Activated effector memory CD4-positive, alpha-beta T cell treated with anti-CD3 and anti-CD28 coated beads, Interleukin-2, amount 50 U/mL, for 16 hours (primary cell): ENCODE data around the gene TCEAL5.
"Not testable (repeated sequence)": the region's sequence is repeated elsewhere in the genome, so short reads cannot be mapped to it uniquely, and the experiment has no call there.

Source experiments
- DNase-seq: peaks from one replicate; pipeline ENCODE4 v3.0.0-alpha.2; 2020

Gene TCEAL5

DNA sequence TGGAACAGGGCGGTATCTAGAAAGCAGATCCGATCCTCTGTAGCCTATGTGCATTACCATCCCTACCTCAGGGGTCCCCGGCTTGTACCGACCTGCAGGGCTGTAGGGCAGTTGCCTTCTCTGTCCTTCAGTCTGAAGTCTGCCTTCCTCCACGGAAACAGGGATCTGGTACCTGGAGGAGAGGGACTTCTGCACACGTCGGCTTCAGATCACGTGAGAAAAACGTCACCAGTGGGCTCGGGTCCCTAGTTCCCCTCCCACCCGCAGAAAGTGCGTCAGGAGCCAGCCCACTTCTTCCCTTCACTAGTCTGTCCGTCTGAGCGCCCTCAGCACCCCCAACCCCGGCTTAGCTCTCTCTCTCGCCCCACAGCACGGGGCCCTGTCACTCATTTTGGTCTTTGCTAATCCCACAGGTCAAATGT, at the start of gene TCEAL5:
TCEAL5 (minus strand) TSS at position 170 of the 422 bp plus-strand sequence. CDS start 2,187 bp downstream, outside the sequence.
- no peak for DNase-seq

GRCh38 chrX:103311399-103311780, 34.8 kb upstream of the TCEAL5 start:
- no peak for DNase-seq

- DNase-seq, result peak; percentile 93
These were observed 34.2 kb upstream of the TCEAL5 start, which contains the start of gene BEX2 for GRCh38 chrX:103310555-103311398. Gene BEX2, minus strand, starts transcription at chrX:103310990. Its CDS starts 1,014 bp downstream, at chrX:103309976.

- no peak for DNase-seq
These were observed 33.5 kb upstream of the TCEAL5 start for GRCh38 chrX:103309860-103310554.

DNA sequence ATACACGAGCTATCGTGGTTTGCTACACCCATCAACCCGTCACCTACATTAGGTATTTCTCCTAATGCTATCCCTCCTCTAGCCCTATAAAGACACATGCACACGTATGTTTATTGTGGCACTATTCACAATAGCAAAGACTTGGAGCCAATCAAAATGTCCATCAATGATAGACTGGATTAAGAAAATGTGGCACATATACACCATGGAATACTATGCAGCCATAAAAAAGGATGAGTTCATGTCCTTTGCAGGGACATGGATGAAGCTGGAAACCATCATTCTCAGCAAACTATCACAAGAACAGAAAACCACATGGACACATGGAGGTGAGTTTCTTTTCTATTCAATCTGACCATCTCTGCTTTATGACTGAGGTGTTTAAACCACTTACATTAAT, 29.1 kb upstream of the TCEAL5 start:
- not testable (repeated sequence) for DNase-seq

- DNase-seq, result no peak
These were observed 28.2 kb upstream of the TCEAL5 start for GRCh38 chrX:103304705-103305104.

- DNase-seq, result no peak
These were observed 16.6 kb upstream of the TCEAL5 start for GRCh38 chrX:103293118-103293517.

- no peak for DNase-seq
These were observed 3.1 kb upstream of the TCEAL5 start for GRCh38 chrX:103279624-103280023.

GRCh38 chrX:103275947-103276567, 493 bp downstream of the TCEAL5 start:
- no peak for DNase-seq

DNA sequence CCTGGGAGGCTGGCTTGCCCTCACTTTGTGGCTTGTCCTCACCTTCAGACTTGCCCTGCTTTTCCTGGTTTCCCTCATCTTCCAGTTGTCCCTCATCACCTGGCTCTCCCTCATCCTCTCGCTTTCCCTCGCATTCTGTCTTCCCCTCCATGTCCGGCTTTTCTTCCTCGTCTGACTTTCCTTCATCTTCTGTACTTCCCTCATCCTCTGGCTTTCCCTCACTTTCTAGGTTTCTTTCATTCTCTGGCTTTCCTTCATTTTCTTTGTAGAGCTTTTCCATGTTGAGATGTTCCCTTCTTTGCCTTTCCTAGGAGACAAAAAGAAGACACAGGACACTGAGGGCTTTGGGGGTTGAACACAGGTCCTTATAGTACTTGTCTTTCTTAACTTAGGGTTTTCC, 2.3 kb downstream of the TCEAL5 start:
- DNase-seq, result no peak

- no peak for DNase-seq
These were observed 18.3 kb downstream of the TCEAL5 start for GRCh38 chrX:103258275-103258674.

- DNase-seq, result no peak
These were observed 19.9 kb downstream of the TCEAL5 start for GRCh38 chrX:103256651-103257050.

DNA sequence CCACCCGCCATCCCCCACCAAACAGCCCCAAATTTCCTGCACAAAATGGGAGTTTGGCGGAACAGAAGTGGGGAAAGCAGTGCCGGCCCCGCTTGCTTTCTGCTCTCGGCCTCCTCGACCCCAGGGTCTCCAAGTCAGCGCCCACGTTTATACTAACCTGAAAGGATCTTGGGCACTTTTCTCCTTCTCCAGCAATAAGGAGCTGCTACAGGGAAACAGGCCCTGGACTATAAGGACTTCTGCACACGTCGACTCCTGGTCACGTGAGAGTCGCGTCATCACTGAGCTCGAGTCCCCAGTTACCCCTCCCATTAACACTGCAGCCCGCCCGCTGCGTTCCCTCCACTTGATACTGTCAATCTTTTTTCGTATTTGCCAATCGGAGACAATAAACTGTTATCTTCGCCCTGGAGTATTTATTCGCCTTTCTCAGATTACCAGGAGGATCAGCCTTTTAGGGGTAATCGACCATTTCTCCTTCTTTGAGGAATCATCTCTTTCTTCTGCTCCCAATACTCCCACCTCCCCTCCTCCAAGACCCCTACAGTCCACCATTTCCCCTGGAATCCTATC, 21.5 kb downstream of the TCEAL5 start, which contains the start of gene TCEAL8:
TCEAL8 (minus strand) TSS at position 235 of the 573 bp plus-strand sequence. CDS start 1,176 bp downstream, outside the sequence.
- DNase-seq, result peak; percentile 82

DNA sequence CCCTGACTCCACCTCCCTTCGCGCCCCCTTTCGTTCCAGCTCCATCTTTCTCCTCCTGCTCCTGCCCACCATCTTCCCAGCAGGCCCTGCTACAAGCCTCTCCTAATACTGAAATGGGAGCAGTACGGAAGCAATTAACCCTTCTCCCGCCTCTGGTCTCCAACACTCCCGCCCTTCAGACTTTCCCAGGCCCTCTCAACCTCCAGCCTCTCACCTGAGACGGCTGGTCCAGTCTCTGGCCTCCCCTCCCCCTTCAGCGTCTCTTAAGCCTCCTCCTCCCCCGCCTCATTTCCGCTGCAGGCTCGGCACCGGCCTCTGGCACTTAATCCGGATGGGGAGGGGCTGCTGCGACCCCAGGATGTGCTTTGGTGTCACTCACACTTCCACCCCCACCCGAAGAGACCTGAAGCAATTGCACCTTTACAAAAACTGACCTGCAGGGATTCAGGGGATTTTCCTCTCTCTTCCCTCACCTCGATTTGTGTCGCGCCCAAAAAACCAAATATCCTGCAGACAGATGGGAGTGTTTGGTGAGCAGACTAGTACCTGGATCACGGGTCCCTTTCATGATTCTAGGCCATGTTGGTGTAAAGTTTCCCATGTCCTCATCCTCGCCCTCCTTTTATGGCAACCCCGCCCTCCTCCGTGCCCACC, 22.3 kb downstream of the TCEAL5 start:
- peak; percentile 72 for DNase-seq

GRCh38 chrX:103253608-103254007, 22.9 kb downstream of the TCEAL5 start:
- no peak for DNase-seq

DNA sequence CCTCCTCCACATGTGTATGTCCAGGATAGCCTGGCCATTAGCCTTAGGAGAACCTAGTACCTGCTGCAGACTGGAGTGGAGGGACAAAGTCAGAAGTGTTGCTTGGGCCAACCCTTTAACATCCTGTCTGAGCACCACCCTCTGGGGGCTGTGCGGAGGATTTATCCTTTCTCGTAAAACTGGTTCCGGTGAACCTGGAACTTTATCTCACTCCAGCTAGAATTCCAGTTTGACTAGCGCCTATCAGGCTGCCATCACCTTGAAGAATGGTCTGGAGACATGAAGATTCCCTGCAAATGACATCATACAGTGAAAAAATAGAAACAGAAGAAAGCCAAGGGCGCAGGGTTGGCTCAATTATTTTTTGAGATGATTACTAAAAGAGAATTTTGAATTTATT, 25.6 kb downstream of the TCEAL5 start:
- DNase-seq, result no peak

DNA sequence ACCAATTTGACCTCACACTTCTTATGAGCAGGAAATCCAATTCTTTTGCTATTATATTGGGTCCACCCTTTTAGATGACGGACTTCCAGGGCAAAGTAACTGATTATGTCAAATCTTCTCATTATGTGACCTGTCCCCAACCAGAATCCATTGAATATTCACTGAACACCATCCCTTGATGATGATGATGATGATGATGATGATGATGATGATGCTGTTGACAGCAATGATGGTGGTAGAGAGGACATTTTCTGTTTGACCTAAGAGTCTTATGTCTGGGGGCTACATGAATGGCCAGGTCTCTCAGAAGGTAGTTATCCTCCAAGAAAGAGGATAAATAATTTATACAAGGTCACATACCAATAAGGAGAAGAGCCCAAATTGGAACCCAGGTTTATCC, 26.7 kb downstream of the TCEAL5 start:
- DNase-seq, result no peak

DNA sequence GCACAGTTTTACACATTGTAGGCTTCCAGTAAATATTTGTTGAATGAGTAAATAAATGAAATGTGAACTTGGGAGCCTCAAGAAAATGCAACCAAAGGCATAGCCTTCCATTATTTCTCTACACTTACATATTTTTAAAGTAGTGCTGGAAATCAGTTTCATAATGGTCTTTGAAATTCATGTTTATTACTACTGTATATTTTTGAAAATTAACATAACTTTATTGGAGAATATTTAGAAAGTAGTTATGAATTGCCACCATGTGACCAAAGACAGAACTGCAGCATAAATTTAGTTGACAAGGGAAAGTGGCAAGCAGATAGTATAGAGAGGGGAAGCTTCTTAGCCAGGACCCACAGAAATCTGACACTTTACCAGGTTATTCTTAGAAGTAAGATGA, 28.0 kb downstream of the TCEAL5 start:
- no peak for DNase-seq

- no peak for DNase-seq
These were observed 36.4 kb downstream of the TCEAL5 start for GRCh38 chrX:103240155-103240554.

DNA sequence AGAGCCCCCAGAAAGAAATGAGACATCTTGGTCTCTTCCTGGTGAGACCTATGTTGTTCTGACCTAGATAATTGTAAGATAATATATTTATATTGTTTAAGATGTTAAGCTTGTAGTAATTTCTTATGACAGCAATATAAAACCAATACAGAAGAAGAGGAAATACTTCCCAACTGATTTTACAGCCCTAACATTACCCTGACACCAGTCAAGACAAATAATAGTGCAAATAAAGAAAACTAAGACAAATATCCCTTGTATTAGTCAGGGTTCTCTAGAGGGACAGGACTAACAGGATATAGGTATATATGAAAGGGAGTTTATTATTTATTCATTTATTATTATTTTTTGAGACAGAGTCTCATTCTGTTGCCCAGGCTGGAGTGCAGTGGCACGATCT, 40.3 kb downstream of the TCEAL5 start:
- DNase-seq, result no peak

DNA sequence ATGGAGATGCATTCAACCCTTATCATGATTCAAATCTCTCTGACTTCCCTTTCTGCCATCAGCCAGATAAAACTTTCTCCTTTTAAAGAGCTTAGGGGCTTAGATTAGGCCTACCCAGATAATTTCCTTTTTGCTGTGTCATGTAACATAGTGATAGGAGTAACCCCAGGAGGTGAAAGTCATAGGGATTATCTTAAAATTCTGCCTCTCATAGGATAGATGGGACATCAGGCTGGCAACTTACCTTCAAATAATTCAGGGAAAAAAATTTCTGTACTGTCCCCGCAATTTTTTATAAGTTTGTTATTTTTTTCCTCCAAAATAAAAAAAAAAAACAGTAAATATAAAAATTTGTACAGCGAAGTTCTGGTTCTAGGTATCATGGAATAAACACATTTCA, 40.9 kb downstream of the TCEAL5 start:
- DNase-seq, result not testable (repeated sequence)

GRCh38 chrX:103234869-103235268, 41.7 kb downstream of the TCEAL5 start:
- DNase-seq, result no peak

- no peak for DNase-seq
These were observed 43.3 kb downstream of the TCEAL5 start for GRCh38 chrX:103233263-103233662.
